Measurements from ENCODE around the gene OR5AU1. TPM values are rescaled to one million over a fixed set of nuclear protein-coding genes. Genes with fewer than 3 reads are reported as not detected.
"Not testable (repeated sequence)": the region's sequence is repeated elsewhere in the genome, so short reads cannot be mapped to it uniquely, and the experiment has no call there.

Gene OR5AU1
- total RNA-seq, 1 donor from 2014 or later: not detected

GRCh38 chr14:21184254-21184653 lies 28.4 kb upstream of the OR5AU1 start:
- DNase-seq (ENCODE audit: low spot score): no peak
- intact Hi-C loops (cut with DNase I): no loop called here

DNA sequence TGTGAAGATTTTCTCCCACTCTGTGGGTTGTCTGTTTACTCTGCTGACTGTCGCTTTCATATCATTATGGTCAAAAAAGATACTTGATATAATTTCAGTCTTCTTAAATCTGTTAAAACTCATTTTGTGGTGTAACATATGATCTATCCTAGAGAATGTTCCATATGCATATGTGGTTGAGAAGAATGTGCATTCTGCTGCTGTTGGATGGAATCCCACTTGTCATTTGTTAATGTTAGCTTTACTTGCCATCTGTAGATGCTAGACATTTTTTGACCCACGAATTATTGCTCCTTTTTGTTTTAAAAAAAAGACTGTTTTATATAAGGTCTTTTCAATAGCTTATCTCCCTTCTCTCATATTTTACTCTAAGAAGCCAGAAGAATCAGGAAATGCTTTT lies 26.3 kb upstream of the OR5AU1 start:
- no peak for DNase-seq (ENCODE audit: low spot score)
- intact Hi-C loops (cut with DNase I): no loop called here

DNA sequence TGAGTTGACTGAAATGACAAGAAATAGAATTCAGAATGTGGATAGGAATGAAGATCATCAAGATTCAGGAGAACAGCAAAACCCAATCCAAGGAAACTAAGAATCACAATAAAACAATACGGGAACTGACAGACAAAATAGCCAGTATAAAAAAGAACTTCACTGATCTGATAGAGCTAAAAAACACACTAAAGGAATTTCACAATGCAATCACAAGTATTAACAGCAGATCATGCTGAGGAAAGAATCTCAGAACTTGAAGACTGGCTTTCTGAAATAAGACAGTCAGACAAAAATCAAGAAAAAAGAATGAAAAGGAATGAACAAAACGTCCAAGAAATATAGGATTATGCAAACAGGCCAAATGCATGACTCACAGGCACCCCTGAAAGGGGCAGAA lies 15.3 kb upstream of the OR5AU1 start:
- intact Hi-C loops (cut with DNase I): no loop called here
- no peak for DNase-seq (ENCODE audit: low spot score)

DNA sequence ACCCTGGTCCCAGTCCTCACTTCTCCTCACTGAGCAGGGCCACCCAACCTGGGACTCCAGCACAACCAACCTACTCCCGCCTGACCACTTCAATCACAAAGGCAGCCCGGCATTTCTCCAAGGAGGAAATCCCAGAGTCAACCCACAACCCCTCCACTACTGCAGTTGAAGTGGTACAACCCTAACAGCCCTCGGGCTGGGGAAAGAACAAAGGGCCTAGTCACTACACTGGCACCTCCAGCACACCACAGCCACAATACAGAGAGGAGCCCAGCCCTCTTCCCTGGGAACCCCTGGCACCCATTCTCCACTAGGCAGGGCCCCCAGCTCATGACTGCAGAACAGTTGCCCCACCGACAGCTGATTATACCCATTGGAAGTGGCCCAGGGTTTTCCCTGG lies 13.7 kb upstream of the OR5AU1 start:
- no peak for DNase-seq (ENCODE audit: low spot score)
- intact Hi-C loops (cut with DNase I): no loop called here

- no peak for DNase-seq (ENCODE audit: low spot score)
- intact Hi-C loops (cut with DNase I): no loop called here
Observed at GRCh38 chr14:21168055-21168454, 12.2 kb upstream of the OR5AU1 start.

DNA sequence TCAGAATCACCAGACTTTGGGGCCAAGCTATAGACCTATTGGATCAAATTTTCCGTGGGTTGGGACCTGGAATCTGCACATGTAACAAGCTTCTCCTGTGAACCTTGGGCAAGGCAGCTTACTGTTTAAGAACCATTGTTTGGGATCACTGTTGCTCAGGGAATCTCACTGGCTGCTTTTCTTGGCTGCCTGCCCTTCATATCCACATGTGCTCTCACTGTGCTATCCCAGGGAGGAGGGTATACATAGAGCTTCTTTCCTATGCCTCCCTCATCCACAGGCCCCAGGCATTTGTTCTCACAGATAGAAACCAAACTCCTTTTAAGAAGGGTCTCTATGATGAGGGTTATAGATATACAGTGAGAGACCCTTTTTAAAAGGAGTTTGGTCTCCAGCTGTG lies 9.8 kb upstream of the OR5AU1 start:
- intact Hi-C loops (cut with DNase I); DNase-seq (ENCODE audit: low spot score): not testable (repeated sequence)

DNA sequence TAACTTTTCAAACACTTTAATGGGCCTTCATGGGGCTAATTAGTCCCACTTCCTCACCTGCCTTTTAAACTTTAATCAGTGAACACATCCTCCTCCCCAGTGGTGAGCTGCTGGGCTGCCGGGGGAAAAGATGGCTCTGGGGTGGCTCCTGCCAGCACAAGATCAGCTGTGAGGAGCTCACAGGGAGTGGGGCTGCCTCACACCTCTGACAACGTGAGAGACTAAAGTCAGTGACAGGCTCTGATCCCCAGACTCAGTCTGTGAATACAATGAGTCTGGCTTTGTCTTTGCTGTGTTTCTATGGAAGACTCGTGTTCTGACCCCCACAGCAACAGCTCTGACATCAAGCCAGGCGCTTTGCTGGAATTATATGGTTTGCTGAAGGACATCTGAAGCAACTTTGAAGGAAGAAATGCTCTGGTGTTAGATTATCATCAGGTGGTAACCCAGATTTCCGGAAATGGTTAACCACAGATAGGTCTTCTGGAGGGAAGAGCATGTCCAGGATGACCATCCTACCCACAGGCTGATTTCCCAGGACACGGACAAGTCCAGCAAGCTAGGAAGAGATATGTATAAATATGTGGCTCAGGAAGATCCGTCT lies 9.2 kb upstream of the OR5AU1 start:
- intact Hi-C loops (cut with DNase I); DNase-seq (ENCODE audit: low spot score): not testable (repeated sequence)

- intact Hi-C loops (cut with DNase I): no loop called here
- no peak for DNase-seq (ENCODE audit: low spot score)
Observed at GRCh38 chr14:21163871-21164291, 8.0 kb upstream of the OR5AU1 start.

GRCh38 chr14:21162081-21162480 lies 6.2 kb upstream of the OR5AU1 start:
- intact Hi-C loops (cut with DNase I): no loop called here

GRCh38 chr14:21160061-21160610 lies 4.3 kb upstream of the OR5AU1 start:
- intact Hi-C loops (cut with DNase I): no loop called here
- no peak for DNase-seq (ENCODE audit: low spot score)

More at GRCh38 chr14:21162081-21162480, 6.2 kb upstream of the OR5AU1 start:
- DNase-seq (ENCODE audit: low spot score): no peak

- DNase-seq (ENCODE audit: low spot score); intact Hi-C loops (cut with DNase I): not testable (repeated sequence)
Observed at GRCh38 chr14:21158175-21158574, 2.3 kb upstream of the OR5AU1 start.

- no peak for DNase-seq (ENCODE audit: low spot score)
- intact Hi-C loops (cut with DNase I): no loop called here
Observed at GRCh38 chr14:21149641-21150367, 6.1 kb downstream of the OR5AU1 start.

DNA sequence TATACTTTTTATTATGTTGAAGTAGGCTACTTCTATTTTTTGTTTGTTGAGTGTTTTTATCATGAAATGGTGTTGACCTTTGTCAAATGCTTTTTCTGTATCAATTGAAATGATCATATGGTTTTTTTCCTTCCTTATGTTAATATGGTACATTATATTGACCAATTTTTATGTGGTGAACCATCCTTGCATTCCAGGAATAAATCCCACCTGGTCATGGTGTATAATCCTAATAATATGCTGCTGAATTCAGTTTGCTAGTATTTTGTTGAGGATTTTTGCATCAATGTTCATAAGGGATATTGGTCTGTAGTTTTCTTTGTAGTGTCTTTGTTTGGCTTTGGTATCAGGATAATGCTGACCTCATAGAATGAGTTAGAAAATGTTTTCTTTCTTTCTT lies 10.4 kb downstream of the OR5AU1 start:
- no peak for DNase-seq (ENCODE audit: low spot score)
- intact Hi-C loops (cut with DNase I): no loop called here

DNA sequence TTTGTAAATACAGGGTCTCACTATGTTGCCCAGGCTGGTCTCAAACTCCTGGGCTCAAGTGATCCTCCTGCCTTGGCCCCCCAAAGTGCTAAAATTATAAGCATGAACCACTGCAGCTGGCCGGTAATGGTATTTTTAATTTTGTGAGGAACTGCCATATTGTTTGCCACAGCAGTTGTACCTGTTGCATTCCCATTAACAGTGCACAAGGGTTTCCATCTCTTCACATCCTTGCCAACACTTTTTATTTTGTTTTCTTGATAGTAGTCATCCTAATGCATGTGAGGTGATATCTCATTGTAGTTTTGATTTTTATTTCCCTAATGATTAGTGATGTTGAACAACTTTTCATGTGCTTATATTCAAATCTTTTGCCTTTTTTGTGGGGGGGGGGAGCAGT lies 13.5 kb downstream of the OR5AU1 start:
- no peak for DNase-seq (ENCODE audit: low spot score)
- intact Hi-C loops (cut with DNase I): no loop called here

GRCh38 chr14:21136024-21136423 lies 19.8 kb downstream of the OR5AU1 start:
- intact Hi-C loops (cut with DNase I): no loop called here
- no peak for DNase-seq (ENCODE audit: low spot score)

DNA sequence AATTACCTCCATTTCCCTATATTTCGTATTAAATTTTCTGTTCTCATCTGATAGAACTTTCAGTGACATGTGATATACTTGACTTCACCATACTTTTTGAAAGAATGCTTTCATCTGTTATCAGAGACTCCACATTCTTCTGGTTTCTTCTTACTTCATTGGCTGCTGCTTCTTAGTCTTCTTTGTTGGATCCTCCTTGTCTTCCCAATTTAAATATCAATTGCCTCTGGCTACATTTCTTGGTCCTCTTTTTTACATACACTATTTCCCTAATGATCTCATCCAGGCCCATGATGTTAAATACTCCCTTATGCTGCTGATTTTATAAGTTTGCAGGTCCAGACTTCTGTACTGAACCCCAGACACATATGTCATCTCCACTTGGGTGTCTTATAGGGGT lies 22.0 kb downstream of the OR5AU1 start:
- no peak for DNase-seq (ENCODE audit: low spot score)
- intact Hi-C loops (cut with DNase I): no loop called here

GRCh38 chr14:21123429-21123828 lies 32.4 kb downstream of the OR5AU1 start:
- intact Hi-C loops (cut with DNase I): no loop called here
- no peak for DNase-seq (ENCODE audit: low spot score)

- DNase-seq (ENCODE audit: low spot score): no peak
- intact Hi-C loops (cut with DNase I): no loop called here
Observed at GRCh38 chr14:21121122-21121521, 34.7 kb downstream of the OR5AU1 start.

GRCh38 chr14:21120686-21121085 lies 35.2 kb downstream of the OR5AU1 start:
- intact Hi-C loops (cut with DNase I): no loop called here

DNA sequence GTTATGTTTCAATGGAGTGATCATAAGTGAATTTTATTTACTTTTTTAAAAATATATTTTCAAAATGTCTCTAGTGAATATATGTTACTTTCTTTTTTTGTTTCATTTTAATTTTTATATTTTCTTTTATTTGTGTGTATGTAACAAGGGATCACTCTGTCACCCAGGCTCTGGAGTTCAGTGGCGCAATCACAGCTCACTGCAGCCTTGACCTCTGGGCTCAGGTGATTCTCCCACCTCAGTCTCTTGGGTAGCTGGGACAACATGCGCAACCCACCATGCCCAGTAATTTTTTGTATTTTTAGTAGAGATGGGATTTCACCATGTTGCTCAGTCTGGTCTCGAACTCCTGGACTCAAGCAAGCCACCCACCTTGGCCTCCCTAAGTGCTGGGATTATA lies 36.9 kb downstream of the OR5AU1 start:
- intact Hi-C loops (cut with DNase I): no loop called here
- DNase-seq (ENCODE audit: low spot score): no peak

More at GRCh38 chr14:21120686-21121085, 35.2 kb downstream of the OR5AU1 start:
- no peak for DNase-seq (ENCODE audit: low spot score)

- intact Hi-C loops (cut with DNase I): no loop called here
- no peak for DNase-seq (ENCODE audit: low spot score)
Observed at GRCh38 chr14:21113369-21113768, 42.5 kb downstream of the OR5AU1 start.

All from cardiac septum (tissue), 1 donor.